HG03575 (cell line): ENCODE results near the gene MISP3.

Source experiments
- ATAC-seq: cut with Tn5 transposase; IDR thresholded peaks from one replicate; pipeline ENCODE4 v1.9.1; 2021; ENCODE audit not compliant: unreplicated experiment, insufficient number of reproducible peaks, low FRiP score; ENCODE audit errors: extremely low read depth

Gene MISP3

GRCh38 chr19:14116525-14116917 lies 43.9 kb downstream of the MISP3 start:
- no peak for ATAC-seq

GRCh38 chr19:14116918-14117578 lies 44.5 kb downstream of the MISP3 start:
- ATAC-seq, result no peak

GRCh38 chr19:14117668-14118164 lies 45.1 kb downstream of the MISP3 start, which contains the start of gene PRKACA:
PRKACA (minus strand) TSS chr19:14117762; CDS start chr19:14117547, 215 bp downstream.
- peak; percentile 66 for ATAC-seq

- ATAC-seq, result no peak
These were observed 45.8 kb downstream of the MISP3 start for GRCh38 chr19:14118165-14119051.

- no peak for ATAC-seq
These were observed 46.6 kb downstream of the MISP3 start for GRCh38 chr19:14119146-14119545.

- no peak for ATAC-seq
These were observed 47.3 kb downstream of the MISP3 start for GRCh38 chr19:14119644-14120496.

GRCh38 chr19:14120497-14120780 lies 47.9 kb downstream of the MISP3 start:
- no peak for ATAC-seq

GRCh38 chr19:14122924-14123323 lies 50.3 kb downstream of the MISP3 start:
- no peak for ATAC-seq
